ENCODE results near the gene GTF2A2.
"Not testable (repeated sequence)": the region's sequence is repeated elsewhere in the genome, so short reads cannot be mapped to it uniquely, and the experiment has no call there.

GTF2A2 gene

DNA sequence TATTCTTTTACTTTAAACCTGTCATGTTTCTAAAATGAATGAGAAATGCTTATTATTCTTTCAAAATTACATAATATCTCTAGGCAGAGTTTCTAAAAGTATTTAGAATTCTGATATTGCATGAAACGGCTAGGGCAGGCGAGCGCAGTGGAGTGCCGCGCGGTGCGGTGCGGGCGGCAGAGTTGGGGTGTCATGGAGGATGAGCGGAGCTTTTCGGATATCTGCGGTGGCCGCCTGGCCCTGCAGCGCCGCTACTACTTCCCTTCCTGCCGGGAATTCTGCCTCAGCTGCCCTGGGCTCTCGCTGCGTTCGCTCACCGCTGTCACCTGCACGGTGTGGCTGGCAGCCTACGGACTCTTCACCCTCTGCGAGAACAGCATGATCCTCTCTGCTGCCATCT lies 19.2 kb upstream of the GTF2A2 start:
- peak; percentile 94 for FAIRE-seq
- DNase-seq (ENCODE audit: insufficient read length, low spot score) = no peak

DNA sequence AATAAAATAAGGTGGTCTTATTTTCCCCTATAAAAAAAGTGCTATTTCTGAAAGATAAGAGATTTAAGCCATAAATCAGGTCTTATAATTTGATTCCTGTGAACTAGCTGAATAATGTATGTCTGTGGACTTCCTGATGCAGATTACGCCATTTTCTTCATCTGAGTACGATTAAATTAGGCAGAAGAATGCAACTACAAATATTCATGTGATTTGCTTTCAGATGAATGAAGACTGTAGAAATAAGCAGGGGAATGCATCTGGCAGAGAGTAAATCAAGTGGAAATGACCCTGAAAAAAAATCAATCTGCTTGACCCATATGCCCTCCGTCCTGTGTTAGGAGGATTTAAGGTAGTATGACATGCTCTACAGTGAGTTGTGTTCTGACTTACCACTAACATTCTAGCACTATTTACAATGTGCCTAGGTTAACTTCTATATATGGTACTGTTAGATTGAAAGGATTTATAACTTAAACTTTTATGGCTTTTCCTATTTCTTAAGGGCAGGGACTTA lies 17.1 kb upstream of the GTF2A2 start:
- FAIRE-seq (no peak), DNase-seq (ENCODE audit: insufficient read length, low spot score) (no peak)

DNA sequence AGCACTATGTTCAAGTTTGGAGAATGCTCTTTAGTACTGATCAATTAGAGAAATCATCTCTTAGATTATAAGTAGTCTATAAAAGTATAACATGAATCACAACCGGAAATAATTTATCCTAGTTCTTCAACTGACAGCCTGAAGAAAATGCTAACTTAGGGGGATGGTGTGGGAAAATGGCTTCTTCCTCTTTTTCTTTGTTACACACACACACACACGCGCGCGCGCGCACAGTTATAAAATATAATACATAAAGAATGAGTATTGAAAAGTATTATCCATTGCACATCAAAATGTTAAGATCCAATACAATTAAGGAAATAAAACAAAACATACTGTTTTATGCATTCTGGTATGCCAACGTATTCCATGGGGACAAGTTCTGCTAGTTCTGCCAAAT lies 11.2 kb upstream of the GTF2A2 start:
- DNase-seq (ENCODE audit: insufficient read length, low spot score) (no peak), FAIRE-seq (no peak)

DNA sequence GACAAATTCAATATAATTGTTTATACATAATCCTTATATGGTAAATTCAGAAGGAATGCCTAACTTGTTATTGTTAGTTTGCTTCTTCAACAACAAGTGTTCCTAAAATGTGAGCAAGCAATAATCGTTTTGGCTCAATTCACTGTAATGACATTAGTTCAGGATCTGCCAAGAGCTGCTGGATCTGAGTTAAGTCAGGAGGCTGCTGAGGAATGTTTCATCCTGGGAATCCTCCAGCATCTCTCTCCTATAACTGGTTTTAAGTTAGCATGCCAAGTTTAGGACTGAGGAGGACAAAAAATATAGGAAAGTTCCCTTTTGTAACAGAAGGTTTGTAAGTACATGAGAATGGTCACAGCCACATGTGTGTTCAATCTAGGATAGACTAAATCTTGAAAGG lies 4.9 kb upstream of the GTF2A2 start:
- FAIRE-seq = no peak
- no peak for DNase-seq (ENCODE audit: insufficient read length, low spot score)

DNA sequence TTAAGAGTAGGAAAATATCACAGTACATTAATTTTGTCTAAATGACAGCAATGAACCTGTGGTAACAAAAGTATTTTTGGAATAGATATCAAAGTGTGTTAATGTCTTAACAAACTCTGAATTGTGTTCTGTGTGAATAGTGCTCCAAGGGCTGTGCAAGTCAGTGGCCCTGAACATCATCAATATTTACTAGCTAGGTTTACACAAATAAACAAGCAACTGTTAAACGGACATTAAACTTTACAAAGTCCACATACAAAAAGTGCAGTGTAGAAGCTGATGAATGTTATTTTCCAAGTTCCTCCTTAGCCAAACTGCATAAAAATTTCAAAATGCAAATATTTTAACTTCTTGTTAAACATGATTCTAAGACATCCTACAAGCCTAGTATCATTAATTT lies 2.1 kb upstream of the GTF2A2 start:
- FAIRE-seq = no peak
- DNase-seq (ENCODE audit: insufficient read length, low spot score) = no peak

DNA sequence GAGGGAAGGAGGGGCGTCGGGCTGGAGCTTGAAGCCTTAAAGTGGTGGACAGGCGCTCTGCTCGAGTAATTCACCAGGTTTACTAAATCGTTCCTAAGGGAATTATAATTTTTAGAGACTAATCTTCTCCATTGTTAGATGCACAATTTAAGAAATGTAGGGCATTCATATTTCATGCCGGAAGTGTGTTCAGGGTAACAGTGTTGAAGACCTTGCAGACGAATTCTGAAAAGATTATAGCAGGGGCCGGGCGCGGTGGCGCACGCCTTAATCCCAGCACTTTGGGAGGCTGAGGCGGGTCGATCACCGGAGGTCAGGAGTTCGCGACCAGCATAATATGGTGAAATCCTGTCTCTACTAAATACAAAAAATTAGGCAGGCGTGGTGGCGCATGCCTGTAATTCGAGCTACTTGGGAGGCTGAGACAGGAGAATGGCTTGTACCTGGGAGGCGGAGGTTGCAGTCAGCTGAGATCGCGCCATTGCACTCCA lies 365 bp upstream of the GTF2A2 start:
- DNase-seq (ENCODE audit: insufficient read length, low spot score) = no peak
- no peak for FAIRE-seq

DNA sequence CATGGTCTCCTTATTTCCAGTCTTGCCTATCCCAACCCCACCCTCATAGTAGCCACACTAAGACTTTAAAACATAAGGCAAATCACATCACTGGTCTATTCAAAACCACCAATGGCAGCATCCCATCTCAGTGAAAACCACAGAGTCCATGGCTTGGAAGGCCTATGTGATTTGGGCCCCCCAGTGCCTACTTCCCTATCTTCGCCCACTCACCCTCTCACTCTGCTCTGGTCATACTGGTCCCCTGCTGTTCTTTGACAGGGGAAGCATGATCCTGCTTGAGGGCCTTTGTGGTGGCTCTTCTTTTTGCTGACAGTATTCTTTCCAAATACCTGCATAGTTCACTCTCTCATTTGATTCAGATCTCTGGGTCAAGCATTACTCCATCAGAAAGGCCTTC lies 3.3 kb downstream of the GTF2A2 start:
- DNase-seq (ENCODE audit: insufficient read length, low spot score) = no peak
- FAIRE-seq = no peak

DNA sequence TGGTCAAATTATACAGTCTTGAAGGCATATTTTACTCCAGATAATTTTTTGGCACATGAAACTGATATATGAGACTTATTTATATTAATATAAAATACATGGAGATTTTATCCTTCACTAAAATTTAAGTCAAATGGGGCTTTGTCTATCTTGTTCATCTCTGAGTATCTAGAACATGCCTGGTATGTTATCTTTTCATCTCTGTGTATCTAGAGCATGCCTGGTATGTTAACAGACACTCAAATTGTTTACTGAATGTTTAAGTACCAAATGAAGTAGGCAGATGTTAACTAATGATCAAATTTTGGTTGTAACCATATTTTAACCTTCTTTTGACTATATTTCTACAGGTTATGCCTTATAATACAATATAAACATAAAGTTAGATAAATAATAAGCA lies 7.7 kb downstream of the GTF2A2 start:
- FAIRE-seq (no peak), DNase-seq (ENCODE audit: insufficient read length, low spot score) (no peak)

DNA sequence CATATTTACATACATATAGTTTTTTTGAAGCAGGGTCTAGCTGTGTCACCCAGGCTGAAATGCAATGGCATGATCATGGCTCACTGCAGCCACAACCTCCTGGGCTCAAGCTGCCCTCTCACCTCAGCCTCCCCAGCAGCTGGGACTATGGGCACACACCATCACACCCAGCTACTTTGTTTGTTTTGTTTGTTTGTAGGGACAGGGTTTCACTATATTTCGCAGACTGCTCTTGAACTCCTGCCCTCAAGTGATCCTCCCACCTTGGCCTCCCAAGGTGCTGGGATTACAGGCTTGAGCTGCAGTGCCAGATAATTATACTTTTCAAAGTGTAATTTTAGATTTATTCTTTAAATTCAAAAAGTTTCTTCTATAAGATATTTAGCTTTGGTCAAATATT lies 10.2 kb downstream of the GTF2A2 start:
- FAIRE-seq = no peak
- no peak for DNase-seq (ENCODE audit: insufficient read length, low spot score)

DNA sequence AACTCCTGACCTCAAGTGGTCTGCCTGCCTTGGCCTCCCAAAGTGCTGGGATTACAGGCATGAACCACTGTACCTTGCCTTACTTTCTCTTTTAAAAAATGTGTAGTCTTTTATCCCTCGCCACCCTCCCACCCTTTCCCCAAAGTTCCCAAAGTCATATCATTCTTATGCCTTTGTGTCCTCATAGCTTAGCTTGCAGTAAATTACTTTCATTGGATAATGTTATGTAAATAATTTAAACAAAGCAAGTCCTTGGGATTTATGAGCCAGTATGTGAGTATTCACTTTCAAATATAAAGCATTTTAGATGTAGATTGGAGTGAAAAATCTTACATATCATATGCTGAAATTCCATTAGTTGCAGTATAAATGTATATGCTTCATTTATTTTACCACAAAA lies 11.0 kb downstream of the GTF2A2 start:
- no peak for DNase-seq (ENCODE audit: insufficient read length, low spot score)
- no peak for FAIRE-seq

DNA sequence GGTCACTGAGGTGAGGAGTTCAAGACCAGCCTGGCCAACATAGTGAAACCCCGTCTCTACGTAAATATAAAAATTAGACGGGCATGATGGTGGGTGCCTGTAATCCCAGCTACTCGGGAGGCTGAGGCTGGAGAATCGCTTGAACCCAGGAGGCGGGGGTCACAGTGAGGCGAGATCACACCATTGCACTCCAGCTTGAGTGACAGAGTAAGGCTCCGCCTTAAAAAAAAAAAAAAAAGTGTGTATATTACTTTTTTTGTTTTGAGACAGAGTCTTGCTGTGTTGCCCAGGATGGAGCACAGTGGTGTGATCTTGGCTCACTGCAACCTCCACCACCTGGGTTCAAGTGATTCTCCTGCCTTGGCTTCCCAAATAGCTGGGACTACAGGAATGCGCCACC lies 11.5 kb downstream of the GTF2A2 start:
- FAIRE-seq; DNase-seq (ENCODE audit: insufficient read length, low spot score): not testable (repeated sequence)

DNA sequence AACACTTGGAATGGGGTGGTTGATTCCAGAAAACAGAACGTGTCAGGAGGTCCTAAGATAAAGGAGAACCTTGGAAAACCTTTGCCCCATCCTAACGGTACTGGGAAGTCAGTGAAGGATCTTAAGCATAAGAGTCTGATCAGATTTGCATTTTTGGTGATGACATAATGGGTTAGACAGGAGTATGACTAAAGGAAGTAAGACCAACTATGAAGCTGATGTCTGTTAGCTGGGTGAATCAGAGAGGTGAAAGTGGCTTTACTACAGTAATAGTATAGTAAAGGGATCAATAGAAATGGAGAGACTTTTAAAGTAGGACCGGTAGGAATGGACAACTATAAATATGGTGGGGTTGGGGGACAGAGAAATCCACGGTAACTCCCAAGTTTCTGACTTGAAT lies 12.6 kb downstream of the GTF2A2 start:
- FAIRE-seq = no peak
- DNase-seq (ENCODE audit: insufficient read length, low spot score) = no peak

DNA sequence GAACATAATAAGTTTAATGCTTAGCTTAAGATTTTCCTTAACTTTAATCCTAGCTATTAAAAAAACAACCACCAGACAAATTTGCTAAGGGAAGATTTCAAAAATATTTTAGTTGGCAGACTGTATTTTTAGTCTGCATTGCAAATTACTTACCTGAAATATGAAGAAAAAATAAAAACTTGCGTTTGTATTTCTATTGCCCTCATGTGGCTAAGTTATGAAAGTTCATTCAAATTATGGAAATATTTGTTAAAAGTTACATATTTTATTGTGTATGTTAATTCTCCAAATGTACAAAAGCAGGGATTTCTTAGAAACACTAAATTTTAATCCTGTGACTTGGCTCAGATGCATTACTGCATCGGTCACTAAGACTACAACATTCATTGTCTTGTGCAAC lies 15.0 kb downstream of the GTF2A2 start:
- FAIRE-seq (no peak), DNase-seq (ENCODE audit: insufficient read length, low spot score) (no peak)

DNA sequence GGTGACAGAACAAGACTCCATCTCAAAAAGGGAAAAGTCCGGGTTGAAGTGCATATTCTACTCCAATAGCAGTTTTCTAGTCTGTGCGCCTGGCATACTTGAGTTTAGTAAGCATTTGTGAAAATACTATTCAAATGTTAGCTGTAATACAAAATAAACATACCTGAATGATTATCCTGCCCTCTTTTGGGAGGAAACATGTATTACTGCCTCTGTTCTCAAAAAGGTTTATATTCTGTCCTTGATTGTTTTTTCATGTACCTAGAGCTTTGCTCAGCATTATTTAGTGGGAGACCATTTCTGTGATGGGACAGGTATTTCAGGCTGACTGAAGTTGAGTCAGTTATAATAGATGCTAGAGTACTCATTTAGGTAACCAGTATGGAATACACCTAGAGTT lies 19.8 kb downstream of the GTF2A2 start:
- FAIRE-seq = peak; percentile 42

DNA sequence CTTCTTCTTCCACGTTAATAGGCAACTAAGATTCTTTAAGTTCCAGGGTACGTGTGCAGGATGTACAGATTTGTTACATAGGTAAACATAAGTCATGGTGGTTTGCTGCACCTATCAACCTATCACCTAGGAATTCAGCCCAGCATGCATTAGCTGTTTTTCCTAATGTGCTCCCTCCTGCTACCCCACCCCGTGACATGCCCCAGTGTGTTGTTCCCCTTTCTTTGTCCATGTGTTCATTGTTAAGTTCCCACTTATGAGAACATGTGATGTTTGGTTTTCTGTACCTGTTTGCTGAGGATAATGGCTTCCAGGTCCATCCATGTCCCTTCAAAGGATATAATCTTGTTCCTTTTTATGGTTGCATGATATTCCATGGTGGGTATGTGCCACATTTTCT lies 21.1 kb downstream of the GTF2A2 start:
- FAIRE-seq (no peak), DNase-seq (ENCODE audit: insufficient read length, low spot score) (no peak)

More for the DNA sequence above, 19.8 kb downstream of the GTF2A2 start:
- DNase-seq (ENCODE audit: insufficient read length, low spot score) = not testable (repeated sequence)

DNA sequence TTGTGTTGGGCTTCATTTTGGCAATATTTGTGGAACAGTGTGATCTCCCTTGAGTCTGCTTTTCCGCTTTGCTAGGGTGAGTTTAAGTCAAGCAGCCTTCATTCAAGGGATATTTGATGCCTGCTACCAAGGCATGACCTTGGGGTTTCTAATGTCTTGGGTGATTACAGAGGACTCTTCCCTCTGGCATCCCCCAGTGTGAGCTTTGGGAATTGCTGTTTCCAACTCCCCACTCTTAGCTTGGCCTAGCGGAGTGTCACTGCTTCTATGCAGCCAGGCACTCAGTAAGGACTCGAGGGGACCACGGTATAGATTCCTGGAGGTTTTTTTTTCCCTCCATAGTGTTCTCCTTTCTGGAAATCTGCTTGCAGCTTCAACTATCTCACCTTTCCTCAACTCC lies 24.6 kb downstream of the GTF2A2 start:
- peak; percentile 10 for DNase-seq (ENCODE audit: insufficient read length, low spot score)
- FAIRE-seq = no peak

DNA sequence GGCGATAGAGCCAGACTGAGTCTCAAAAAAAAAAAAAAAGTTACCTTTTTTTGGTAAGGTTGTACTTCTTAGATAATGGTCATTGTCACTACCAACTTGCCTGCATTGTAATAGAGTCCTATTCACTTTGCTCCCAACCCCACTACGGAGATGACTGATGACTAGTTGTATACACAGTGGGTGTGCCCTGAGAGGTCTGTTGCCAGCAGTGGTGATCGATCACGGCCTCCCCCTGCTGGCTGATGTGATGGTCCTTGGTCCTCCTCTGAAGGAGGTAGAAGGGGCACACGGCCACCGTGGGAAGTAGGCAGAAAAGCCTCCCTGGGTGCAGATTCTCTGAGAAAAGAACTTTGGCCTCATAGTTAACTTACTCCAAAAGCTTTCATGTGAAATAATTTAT lies 35.0 kb downstream of the GTF2A2 start:
- DNase-seq (ENCODE audit: insufficient read length, low spot score) = peak; percentile 70
- peak; percentile 75 for FAIRE-seq

DNA sequence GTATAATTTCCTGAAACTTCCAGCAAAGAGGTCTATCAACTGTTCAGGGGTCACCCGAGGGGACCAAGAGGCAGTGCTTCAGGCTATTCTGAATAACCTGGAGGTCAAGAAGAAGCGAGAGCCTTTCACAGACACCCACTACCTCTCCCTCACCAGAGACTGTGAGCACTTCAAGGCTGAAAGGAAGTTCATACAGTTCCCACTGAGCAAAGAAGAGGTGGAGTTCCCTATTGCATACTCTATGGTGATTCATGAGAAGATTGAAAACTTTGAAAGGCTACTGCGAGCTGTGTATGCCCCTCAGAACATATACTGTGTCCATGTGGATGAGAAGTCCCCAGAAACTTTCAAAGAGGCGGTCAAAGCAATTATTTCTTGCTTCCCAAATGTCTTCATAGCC lies 38.9 kb downstream of the GTF2A2 start:
- no peak for FAIRE-seq
- DNase-seq (ENCODE audit: insufficient read length, low spot score) = no peak

DNA sequence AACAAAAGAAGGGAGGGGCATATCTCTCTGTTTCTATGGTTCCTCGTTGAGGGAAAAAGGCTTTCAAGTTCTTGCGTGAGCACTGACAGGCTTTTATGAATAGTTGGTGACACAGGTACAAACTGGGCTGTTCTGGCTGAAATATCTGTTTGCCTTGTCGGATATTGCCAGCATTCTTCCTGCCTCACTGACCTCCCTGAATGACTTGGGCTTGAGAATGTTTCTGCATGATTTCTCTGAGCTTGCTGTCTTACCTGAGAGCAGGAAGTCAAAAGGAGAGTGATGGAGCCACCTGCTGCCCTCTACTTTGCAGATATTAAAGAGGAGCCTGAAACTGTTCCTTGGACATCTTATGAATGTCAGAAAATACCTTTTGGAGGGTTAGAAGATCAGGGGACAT lies 40.9 kb downstream of the GTF2A2 start:
- no peak for DNase-seq (ENCODE audit: insufficient read length, low spot score)
- FAIRE-seq = no peak

DNA sequence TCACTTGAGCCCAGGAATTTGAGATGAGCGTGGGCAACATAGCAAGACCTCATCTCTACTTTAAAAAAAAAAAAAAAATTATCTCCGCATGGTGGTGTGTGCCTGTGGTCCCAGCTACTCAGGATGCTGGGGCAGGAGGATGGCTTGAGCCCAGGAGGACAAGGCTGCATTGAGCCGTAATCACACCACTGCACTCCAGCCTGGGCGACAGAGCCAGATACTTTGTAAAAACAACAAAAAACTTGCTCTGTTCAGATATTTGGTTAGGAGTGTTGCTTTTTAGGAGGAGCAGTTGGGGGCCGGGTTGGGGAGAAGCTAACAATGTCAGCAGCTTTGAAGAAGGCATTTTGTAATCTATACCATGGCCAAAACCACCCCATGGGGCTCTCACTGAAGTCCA lies 41.7 kb downstream of the GTF2A2 start:
- DNase-seq (ENCODE audit: insufficient read length, low spot score) = no peak
- no peak for FAIRE-seq

DNA sequence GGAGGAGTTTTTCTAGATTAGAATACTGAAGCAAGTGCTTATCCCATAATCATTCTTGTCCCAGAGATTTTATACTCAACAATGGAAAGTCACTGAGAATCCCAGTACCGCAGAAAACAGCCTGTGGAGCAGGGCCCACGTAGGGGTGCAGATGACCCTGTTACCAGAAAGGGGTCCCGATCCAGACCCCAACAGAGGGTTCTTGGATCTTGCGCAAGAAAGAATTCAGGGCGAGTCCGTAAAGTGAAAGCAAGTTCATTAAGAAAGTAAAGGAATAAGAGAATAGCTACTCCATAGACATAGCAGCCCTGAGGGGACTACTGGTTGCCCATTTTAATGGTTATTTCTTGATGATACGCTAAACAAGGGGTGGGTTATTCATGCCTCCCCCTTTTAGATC lies 43.2 kb downstream of the GTF2A2 start:
- no peak for FAIRE-seq

DNA sequence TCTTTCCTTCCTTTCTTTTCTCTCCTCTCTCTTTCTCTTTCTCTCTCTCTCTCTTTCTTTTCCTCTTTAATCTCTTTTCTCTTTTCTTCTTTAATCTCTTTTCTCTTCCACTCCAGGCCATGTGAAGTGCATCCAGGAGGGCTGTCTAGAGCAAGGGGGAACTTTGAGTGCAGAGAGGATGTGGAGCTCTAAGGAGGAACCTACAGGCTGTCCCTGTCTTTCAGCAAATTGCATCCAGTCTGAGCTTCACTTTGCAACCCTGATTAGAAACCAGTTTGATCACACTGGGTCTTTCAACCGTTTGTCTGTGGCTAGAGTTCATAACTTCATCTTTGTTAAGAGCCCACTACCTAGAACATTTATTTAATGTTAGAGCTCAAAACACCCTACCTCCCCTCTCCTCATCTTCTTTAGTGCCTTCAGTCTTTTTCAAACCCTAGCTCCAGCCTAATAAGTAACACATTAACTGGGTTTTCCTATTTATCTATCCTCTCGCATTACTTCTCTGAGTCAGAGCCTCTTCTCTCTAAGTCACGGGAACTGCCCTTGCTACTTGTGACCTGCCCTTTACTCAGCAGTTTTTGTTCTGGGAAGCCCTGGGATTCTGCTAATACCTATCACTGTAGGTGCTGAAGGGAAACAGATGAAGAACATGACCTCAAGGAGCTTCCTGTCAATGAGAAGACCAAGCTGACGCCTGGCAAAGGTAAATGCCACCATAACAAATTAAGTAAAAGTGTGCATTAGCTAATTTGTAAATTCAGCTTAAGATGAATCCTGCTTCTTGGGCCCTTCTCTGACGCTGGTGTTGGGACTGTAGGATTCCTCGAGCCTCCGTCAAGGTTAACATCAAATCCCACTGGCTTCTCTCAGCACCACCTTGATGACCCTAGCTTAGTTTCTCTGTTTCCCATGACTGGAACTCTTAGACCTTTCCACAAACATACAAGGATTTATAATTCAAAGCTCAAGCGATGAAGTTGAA lies 45.7 kb downstream of the GTF2A2 start, which contains the start of gene GCNT3:
Gene GCNT3, plus strand, starts transcription at position 508 of the 985 bp plus-strand sequence. CDS start 6,456 bp downstream, outside the sequence.
- FAIRE-seq (no peak), DNase-seq (ENCODE audit: insufficient read length, low spot score) (no peak)

More for the DNA sequence above, 43.2 kb downstream of the GTF2A2 start:
- DNase-seq (ENCODE audit: insufficient read length, low spot score) = no peak

Measured in HTR-8/SVneo (cell line).